ENCODE data around the gene RANBP9. TPM values are rescaled to one million over a fixed set of nuclear protein-coding genes. Genes with fewer than 3 reads are reported as not detected.
A peak's percentile ranks its signal among the peaks of the same experiment; 100 is the strongest.

RANBP9 gene
- total RNA-seq, 1 experiment from 2014 or later: 25.8 TPM

GRCh38 chr6:13689511-13690256 lies 22.0 kb downstream of the RANBP9 start:
- TF ChIP-seq EZH2 (IDR thresholded peaks at IDR 0.05; ENCODE audit: low read length, unreplicated experiment) (no peak), CTCF (conservative IDR thresholded peaks at IDR 0.05; ENCODE audit: low read depth, low read length) (no peak), EZH2phosphoT487 (IDR thresholded peaks at IDR 0.05; ENCODE audit: borderline replicate concordance, low read length) (no peak)
- Histone ChIP-seq H3K4me3 (ENCODE audit: low read length) (no peak overlapping the region), H3K27me3 (ENCODE audit: low read length) (no peaks in the 10 kb centered on the region), H3K9me2 (replicated peaks; ENCODE audit: low read length) (no peaks in the 10 kb centered on the region), H3K79me2 (ENCODE audit: low read length) (peaks cover 67% of the 10 kb centered on the region), H4K20me1 (ENCODE audit: low read length) (no peaks in the 10 kb centered on the region), H3K27ac (ENCODE audit: low read length) (no peak overlapping the region), H2AFZ (ENCODE audit: low read length) (no peak overlapping the region), H3K4me1 (ENCODE audit: insufficient read depth, low read length) (peaks cover 12% of the 10 kb centered on the region), H3K36me3 (ENCODE audit: low read depth, low read length) (peaks cover 6% of the 10 kb centered on the region; the same call in 1 of the 2 replicates), H3K9me3 (ENCODE audit: low read length) (no peaks in the 10 kb centered on the region), H3F3A (ENCODE audit: low read length, unreplicated experiment) (no peaks in the 10 kb centered on the region), H3K4me2 (ENCODE audit: low read length) (no peak overlapping the region), H3K9ac (ENCODE audit: low read length) (no peak overlapping the region)
- intact Hi-C loops (cut with micrococcal nuclease): loop anchor here (10.0 kb wide), 1 partner anchor 45 kb away; no protein-coding TSS in a partner anchor
- ChIA-PET POLR2A (ENCODE audit: unreplicated experiment) (no interaction called here), CTCF (no interaction called here)
- DNase-seq (peak; percentile 63), ATAC-seq (peak; percentile 55)
- no TSS peak for BruUV-seq (replicated peaks)

- no peaks in the 10 kb centered on the region for H4K20me1 ChIP-seq (ENCODE audit: low read length)
- no peak overlapping the region for H2AFZ ChIP-seq (ENCODE audit: low read length)
- H3K9me3 ChIP-seq (ENCODE audit: low read length): no peaks in the 10 kb centered on the region
- intact Hi-C loops (cut with micrococcal nuclease): no loop called here
- ATAC-seq (no peak), DNase-seq (no peak)
- peaks cover 68% of the 10 kb centered on the region for H3K79me2 ChIP-seq (ENCODE audit: low read length)
- no peaks in the 10 kb centered on the region for H3K27me3 ChIP-seq (ENCODE audit: low read length)
- H3K4me1 ChIP-seq (ENCODE audit: insufficient read depth, low read length): peaks cover 8% of the 10 kb centered on the region; the same call in 1 of the 2 replicates
- no peaks in the 10 kb centered on the region for H3K9me2 ChIP-seq (replicated peaks; ENCODE audit: low read length)
- H3K4me3 ChIP-seq (ENCODE audit: low read length): no peak overlapping the region
- no peaks in the 10 kb centered on the region for H3F3A ChIP-seq (ENCODE audit: low read length, unreplicated experiment)
- POLR2A ChIA-PET (ENCODE audit: unreplicated experiment): no interaction called here
- H3K9ac ChIP-seq (ENCODE audit: low read length): no peak overlapping the region
- no TSS peak for BruUV-seq (replicated peaks)
- TF ChIP-seq EZH2 (IDR thresholded peaks at IDR 0.05; ENCODE audit: low read length, unreplicated experiment): no peak
- TF ChIP-seq EZH2phosphoT487 (IDR thresholded peaks at IDR 0.05; ENCODE audit: borderline replicate concordance, low read length): no peak
- TF ChIP-seq CTCF (conservative IDR thresholded peaks at IDR 0.05; ENCODE audit: low read depth, low read length): no peak
- H3K36me3 ChIP-seq (ENCODE audit: low read depth, low read length): peaks cover 10% of the 10 kb centered on the region
- CTCF ChIA-PET: no interaction called here
- no peak overlapping the region for H3K4me2 ChIP-seq (ENCODE audit: low read length)
- no peak overlapping the region for H3K27ac ChIP-seq (ENCODE audit: low read length)
Measured at GRCh38 chr6:13688692-13689196, 22.9 kb downstream of the RANBP9 start.

GRCh38 chr6:13687917-13688351 lies 23.7 kb downstream of the RANBP9 start:
- Histone ChIP-seq H2AFZ (ENCODE audit: low read length) (no peak overlapping the region), H3F3A (ENCODE audit: low read length, unreplicated experiment) (no peaks in the 10 kb centered on the region), H3K9me3 (ENCODE audit: low read length) (no peaks in the 10 kb centered on the region), H3K4me1 (ENCODE audit: insufficient read depth, low read length) (peaks cover 8% of the 10 kb centered on the region; the same call in 1 of the 2 replicates), H3K9me2 (replicated peaks; ENCODE audit: low read length) (no peaks in the 10 kb centered on the region), H3K27ac (ENCODE audit: low read length) (no peak overlapping the region), H4K20me1 (ENCODE audit: low read length) (no peaks in the 10 kb centered on the region), H3K4me2 (ENCODE audit: low read length) (no peak overlapping the region), H3K27me3 (ENCODE audit: low read length) (no peaks in the 10 kb centered on the region), H3K9ac (ENCODE audit: low read length) (no peak overlapping the region), H3K4me3 (ENCODE audit: low read length) (no peak overlapping the region), H3K36me3 (ENCODE audit: low read depth, low read length) (peaks cover 10% of the 10 kb centered on the region), H3K79me2 (ENCODE audit: low read length) (peaks cover 74% of the 10 kb centered on the region)
- BruUV-seq (replicated peaks): no TSS peak
- ChIA-PET CTCF (no interaction called here), POLR2A (ENCODE audit: unreplicated experiment) (interaction anchor here (0.6 kb wide), 1 partner anchor 21 kb away, joined by 3 read pairs; no protein-coding TSS in a partner anchor)
- DNase-seq: no peak
- intact Hi-C loops (cut with micrococcal nuclease): no loop called here
- ATAC-seq: no peak
- no peak for TF ChIP-seq EZH2phosphoT487 (IDR thresholded peaks at IDR 0.05; ENCODE audit: borderline replicate concordance, low read length)
- no peak for TF ChIP-seq CTCF (conservative IDR thresholded peaks at IDR 0.05; ENCODE audit: low read depth, low read length)
- TF ChIP-seq EZH2 (IDR thresholded peaks at IDR 0.05; ENCODE audit: low read length, unreplicated experiment): no peak
